ENCODE data around the gene CYYR1. TPM values are rescaled to one million over a fixed set of nuclear protein-coding genes. Genes with fewer than 3 reads are reported as not detected.

Gene CYYR1
- total RNA-seq, 2 experiments from 2014 or later, result not detected

DNA sequence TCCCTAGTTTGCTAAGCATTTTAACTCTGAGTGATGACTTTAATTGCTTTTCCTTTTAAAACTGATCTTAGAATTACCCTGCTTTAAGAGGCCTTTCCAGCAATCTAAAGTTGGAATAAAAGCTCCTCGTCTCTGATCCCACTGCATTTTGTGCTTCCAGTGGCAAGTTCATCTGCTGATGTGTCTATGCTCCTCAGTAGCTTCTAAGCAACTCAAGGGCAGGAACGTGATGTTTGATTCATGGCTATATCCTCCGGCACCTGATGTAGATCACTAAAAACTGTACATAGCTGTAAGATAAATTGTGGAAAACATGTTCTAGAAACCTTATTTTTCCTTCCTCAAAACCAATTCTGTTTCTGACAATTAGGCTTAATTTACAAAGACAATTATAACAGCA is 12.5 kb downstream of the CYYR1 start:
- no peak overlapping the region for H3K27ac ChIP-seq (ENCODE audit: low read depth, low read length, poor library complexity, severe bottlenecking)
- CTCF ChIA-PET (ENCODE audit: unreplicated experiment), result no interaction called here
- intact Hi-C loops (cut with micrococcal nuclease; ENCODE audit: unreplicated experiment), result no loop called here

DNA sequence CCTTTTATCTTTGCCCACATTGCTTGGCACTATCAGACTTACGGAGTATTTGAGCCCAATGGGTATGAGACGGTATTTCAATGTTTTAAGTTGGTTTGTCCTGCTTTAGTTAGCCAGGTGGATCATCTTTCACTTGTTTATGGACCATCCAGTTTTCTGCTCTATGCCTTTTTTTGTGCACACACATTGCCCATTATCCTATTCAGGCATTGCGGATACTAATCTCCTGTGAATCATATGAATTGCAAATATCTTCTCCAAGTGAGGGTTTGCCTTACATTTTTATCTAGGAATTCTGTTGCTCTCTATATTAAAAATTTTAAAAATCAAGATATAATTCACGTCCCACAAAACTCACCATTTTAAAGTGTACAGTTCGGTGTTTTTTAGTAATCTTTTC is 14.0 kb downstream of the CYYR1 start:
- Histone ChIP-seq H3K4me2 (ENCODE audit: low read length) (no peak overlapping the region), H4K20me1 (ENCODE audit: insufficient read depth, low read length) (no peaks in the 10 kb centered on the region), H3K9me2 (ENCODE audit: insufficient read depth, low read length) (no peaks in the 10 kb centered on the region), H2AFZ (ENCODE audit: low read length) (no peak overlapping the region), H3K79me2 (ENCODE audit: insufficient read depth, low read depth, low read length) (no peaks in the 10 kb centered on the region), H3K27ac (ENCODE audit: low read depth, low read length, poor library complexity, severe bottlenecking) (no peak overlapping the region), H3K9me3 (ENCODE audit: low read length) (0 out of 2 replicates have a peak, but pooled peaks cover 9% of the 10 kb centered on the region), H3K36me3 (ENCODE audit: insufficient read depth, low read length) (no peaks in the 10 kb centered on the region), H3K4me3 (ENCODE audit: low read depth, low read length, poor library complexity, severe bottlenecking) (no peak overlapping the region), H3K4me1 (ENCODE audit: insufficient read depth, low read length, poor library complexity, severe bottlenecking) (no peaks in the 10 kb centered on the region)
- no peak for DNase-seq (ENCODE audit: low spot score)
- TF ChIP-seq CTCF (conservative IDR thresholded peaks at IDR 0.05; ENCODE audit: low read length), result no peak
- no peak for TF ChIP-seq EZH2phosphoT487 (IDR thresholded peaks at IDR 0.05; ENCODE audit: borderline replicate concordance, low read depth, low read length)
- BruUV-seq (replicated peaks), result no TSS peak
- CTCF ChIA-PET (ENCODE audit: unreplicated experiment), result no interaction called here
- intact Hi-C loops (cut with micrococcal nuclease; ENCODE audit: unreplicated experiment), result no loop called here
- POLR2A ChIA-PET, result no interaction called here

More for the DNA sequence above, 12.5 kb downstream of the CYYR1 start:
- no peak overlapping the region for H3K4me3 ChIP-seq (ENCODE audit: low read depth, low read length, poor library complexity, severe bottlenecking)
- H3K9me3 ChIP-seq (ENCODE audit: low read length), result 0 out of 2 replicates have a peak, but pooled peaks cover 9% of the 10 kb centered on the region
- no peak overlapping the region for H2AFZ ChIP-seq (ENCODE audit: low read length)
- no peaks in the 10 kb centered on the region for H3K36me3 ChIP-seq (ENCODE audit: insufficient read depth, low read length)
- no peaks in the 10 kb centered on the region for H3K9me2 ChIP-seq (ENCODE audit: insufficient read depth, low read length)
- no peaks in the 10 kb centered on the region for H3K4me1 ChIP-seq (ENCODE audit: insufficient read depth, low read length, poor library complexity, severe bottlenecking)
- no peaks in the 10 kb centered on the region for H4K20me1 ChIP-seq (ENCODE audit: insufficient read depth, low read length)
- no peaks in the 10 kb centered on the region for H3K79me2 ChIP-seq (ENCODE audit: insufficient read depth, low read depth, low read length)
- no TSS peak for BruUV-seq (replicated peaks)
- H3K4me2 ChIP-seq (ENCODE audit: low read length), result no peak overlapping the region
- DNase-seq (ENCODE audit: low spot score), result no peak
- TF ChIP-seq EZH2phosphoT487 (IDR thresholded peaks at IDR 0.05; ENCODE audit: borderline replicate concordance, low read depth, low read length) (no peak), CTCF (conservative IDR thresholded peaks at IDR 0.05; ENCODE audit: low read length) (no peak)
- POLR2A ChIA-PET, result interaction anchor here (0.7 kb wide), 1 partner anchor 50 kb away, joined by 5 read pairs; no protein-coding TSS in a partner anchor

GRCh38 chr21:26557106-26557505 is 16.0 kb downstream of the CYYR1 start:
- no peak overlapping the region for H3K4me3 ChIP-seq (ENCODE audit: low read depth, low read length, poor library complexity, severe bottlenecking)
- no peak for DNase-seq (ENCODE audit: low spot score)
- intact Hi-C loops (cut with micrococcal nuclease; ENCODE audit: unreplicated experiment), result no loop called here
- CTCF ChIA-PET (ENCODE audit: unreplicated experiment), result no interaction called here
- H3K4me1 ChIP-seq (ENCODE audit: insufficient read depth, low read length, poor library complexity, severe bottlenecking), result no peaks in the 10 kb centered on the region
- no peaks in the 10 kb centered on the region for H4K20me1 ChIP-seq (ENCODE audit: insufficient read depth, low read length)
- H3K27ac ChIP-seq (ENCODE audit: low read depth, low read length, poor library complexity, severe bottlenecking), result no peak overlapping the region
- H3K9me3 ChIP-seq (ENCODE audit: low read length), result 0 out of 2 replicates have a peak, but pooled peaks cover 7% of the 10 kb centered on the region
- no peak overlapping the region for H2AFZ ChIP-seq (ENCODE audit: low read length)
- H3K36me3 ChIP-seq (ENCODE audit: insufficient read depth, low read length), result no peaks in the 10 kb centered on the region
- POLR2A ChIA-PET, result no interaction called here
- no peak for TF ChIP-seq EZH2phosphoT487 (IDR thresholded peaks at IDR 0.05; ENCODE audit: borderline replicate concordance, low read depth, low read length)
- no peak for TF ChIP-seq CTCF (conservative IDR thresholded peaks at IDR 0.05; ENCODE audit: low read length)
- no TSS peak for BruUV-seq (replicated peaks)
- H3K4me2 ChIP-seq (ENCODE audit: low read length), result no peak overlapping the region
- no peaks in the 10 kb centered on the region for H3K79me2 ChIP-seq (ENCODE audit: insufficient read depth, low read depth, low read length)
- H3K9me2 ChIP-seq (ENCODE audit: insufficient read depth, low read length), result no peaks in the 10 kb centered on the region
